ENCODE data around the gene APOA1. TPM values are rescaled to one million over a fixed set of nuclear protein-coding genes. Genes with fewer than 3 reads are reported as not detected.

The APOA1 gene
- total RNA-seq, result 0.80 and 0.96 TPM in 2 replicates
- long read RNA-seq, result 0 reads

GRCh38 chr11:116837231-116838091, at the start of gene APOA1:
APOA1 (minus strand) TSS chr11:116837622; CDS start chr11:116837387, 235 bp downstream.
- Mint-ChIP-seq H3K9me3 (no peaks in the 10 kb centered on the region), H3K36me3 (ENCODE audit: low read depth) (no peaks in the 10 kb centered on the region), H3K4me3 (peak within 1 kb of the TSS; percentile 9), H3K4me1 (peaks cover 32% of the 10 kb centered on the region), H3K27me3 (ENCODE audit: low read depth) (no peaks in the 10 kb centered on the region), H3K27ac (ENCODE audit: unreplicated experiment) (peak within 1 kb of the TSS; percentile 92)
- peak; percentile 26 for DNase-seq (ENCODE audit: low read depth, low spot score)
- no peak for TF ChIP-seq CTCF (conservative IDR thresholded peaks at IDR 0.05)

- no peaks in the 10 kb centered on the region for H3K9me3 Mint-ChIP-seq
- no peaks in the 10 kb centered on the region for H3K4me1 Mint-ChIP-seq
- no peak for DNase-seq (ENCODE audit: low read depth, low spot score)
- H3K27ac Mint-ChIP-seq (ENCODE audit: unreplicated experiment), result no peak overlapping the region
- H3K27me3 Mint-ChIP-seq (ENCODE audit: low read depth), result no peaks in the 10 kb centered on the region
- peaks cover 3% of the 10 kb centered on the region for H3K36me3 Mint-ChIP-seq (ENCODE audit: low read depth)
- H3K4me3 Mint-ChIP-seq, result no peak overlapping the region
- TF ChIP-seq CTCF (conservative IDR thresholded peaks at IDR 0.05), result no peak
Measured at GRCh38 chr11:116885951-116886655, 48.7 kb upstream of the APOA1 start.

- Mint-ChIP-seq H3K4me3 (no peak overlapping the region), H3K27me3 (ENCODE audit: low read depth) (no peaks in the 10 kb centered on the region), H3K4me1 (peaks cover 6% of the 10 kb centered on the region), H3K27ac (ENCODE audit: unreplicated experiment) (no peak overlapping the region), H3K36me3 (ENCODE audit: low read depth) (peaks cover 3% of the 10 kb centered on the region), H3K9me3 (no peaks in the 10 kb centered on the region)
- no peak for DNase-seq (ENCODE audit: low read depth, low spot score)
- TF ChIP-seq CTCF (conservative IDR thresholded peaks at IDR 0.05), result no peak
Measured at GRCh38 chr11:116882386-116882785, 45.0 kb upstream of the APOA1 start.

- Mint-ChIP-seq H3K36me3 (ENCODE audit: low read depth) (peaks cover 3% of the 10 kb centered on the region), H3K27ac (ENCODE audit: unreplicated experiment) (no peak overlapping the region), H3K4me3 (no peak overlapping the region), H3K9me3 (no peaks in the 10 kb centered on the region), H3K27me3 (ENCODE audit: low read depth) (no peaks in the 10 kb centered on the region), H3K4me1 (peaks cover 6% of the 10 kb centered on the region)
- no peak for TF ChIP-seq CTCF (conservative IDR thresholded peaks at IDR 0.05)
- no peak for DNase-seq (ENCODE audit: low read depth, low spot score)
Measured at GRCh38 chr11:116881143-116881542, 43.7 kb upstream of the APOA1 start.

- Mint-ChIP-seq H3K9me3 (no peaks in the 10 kb centered on the region), H3K27ac (ENCODE audit: unreplicated experiment) (no peak overlapping the region), H3K4me1 (peaks cover 6% of the 10 kb centered on the region), H3K4me3 (no peak overlapping the region), H3K27me3 (ENCODE audit: low read depth) (no peaks in the 10 kb centered on the region), H3K36me3 (ENCODE audit: low read depth) (peaks cover 3% of the 10 kb centered on the region)
- DNase-seq (ENCODE audit: low read depth, low spot score), result no peak
- TF ChIP-seq CTCF (conservative IDR thresholded peaks at IDR 0.05), result peak; percentile 79
Measured at GRCh38 chr11:116879800-116880625, 42.6 kb upstream of the APOA1 start.
